Gastrocnemius medialis (tissue), 4 donors: ENCODE data around the gene MS4A3.

Source experiments
- POLR2A ChIP-seq, 2 donors: fragments of 450-650 bp; IDR thresholded peaks; one replicate each; pipeline ENCODE4 v1.6.1; 2017; ENCODE audit warnings: antibody characterized with exemption in 2 of 2, mild to moderate bottlenecking in 2 of 2, moderate library complexity in 2 of 2
- TF ChIP-seq, protein P1 (sequence below), 5 experiments: fragments of 450-650 bp in 3 of 5; fragments of 200-600 bp in 2 of 5; sonication (generic) in 2 of 5; IDR thresholded peaks in 4 of 5; conservative IDR thresholded peaks in 1 of 5; 1 replicate in 4 of 5; 2 replicates in 1 of 5; pipeline ENCODE4 v1.5.1; 2016 to 2019; ENCODE audit warnings: antibody characterized with exemption in 5 of 5, mild to moderate bottlenecking in 3 of 5, moderate library complexity in 3 of 5

DNA sequence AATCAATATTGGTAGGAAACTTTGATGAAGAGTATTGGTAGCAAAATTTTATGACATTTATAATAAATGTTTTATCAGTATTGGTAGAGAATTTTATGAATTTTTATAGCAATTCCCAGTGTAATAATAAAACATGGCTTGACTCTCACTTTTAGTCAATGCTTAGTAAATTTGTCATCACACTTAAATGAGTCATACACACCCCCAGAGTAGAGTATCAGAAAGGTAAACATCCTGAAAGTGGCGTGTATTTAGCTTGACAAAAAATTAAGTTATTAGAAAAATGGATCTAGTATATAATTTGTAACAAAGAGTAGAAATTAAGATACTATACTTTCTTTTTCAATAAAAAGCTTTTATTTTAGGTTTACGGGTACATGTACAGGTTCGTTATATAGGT lies 2.6 kb downstream of the MS4A3 start:
- TF ChIP-seq POLR2A (IDR thresholded peaks at IDR 0.05) = no peak
- TF ChIP-seq, protein P1, sequence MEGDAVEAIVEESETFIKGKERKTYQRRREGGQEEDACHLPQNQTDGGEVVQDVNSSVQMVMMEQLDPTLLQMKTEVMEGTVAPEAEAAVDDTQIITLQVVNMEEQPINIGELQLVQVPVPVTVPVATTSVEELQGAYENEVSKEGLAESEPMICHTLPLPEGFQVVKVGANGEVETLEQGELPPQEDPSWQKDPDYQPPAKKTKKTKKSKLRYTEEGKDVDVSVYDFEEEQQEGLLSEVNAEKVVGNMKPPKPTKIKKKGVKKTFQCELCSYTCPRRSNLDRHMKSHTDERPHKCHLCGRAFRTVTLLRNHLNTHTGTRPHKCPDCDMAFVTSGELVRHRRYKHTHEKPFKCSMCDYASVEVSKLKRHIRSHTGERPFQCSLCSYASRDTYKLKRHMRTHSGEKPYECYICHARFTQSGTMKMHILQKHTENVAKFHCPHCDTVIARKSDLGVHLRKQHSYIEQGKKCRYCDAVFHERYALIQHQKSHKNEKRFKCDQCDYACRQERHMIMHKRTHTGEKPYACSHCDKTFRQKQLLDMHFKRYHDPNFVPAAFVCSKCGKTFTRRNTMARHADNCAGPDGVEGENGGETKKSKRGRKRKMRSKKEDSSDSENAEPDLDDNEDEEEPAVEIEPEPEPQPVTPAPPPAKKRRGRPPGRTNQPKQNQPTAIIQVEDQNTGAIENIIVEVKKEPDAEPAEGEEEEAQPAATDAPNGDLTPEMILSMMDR (IDR thresholded peaks at IDR 0.05 in 4 of 5, conservative IDR thresholded peaks at IDR 0.05 in 1 of 5) = no peak
